Daoy (cell line): Measurements from ENCODE around the gene ZNF804B. TPM values are rescaled to one million over a fixed set of nuclear protein-coding genes. Genes with fewer than 3 reads are reported as not detected.

Experiments used
- DNase-seq: peaks from one replicate; pipeline ENCODE4 v3.0.0-alpha.2; 2015; ENCODE audit warnings: low read depth
- total RNA-seq: library from RNA; depleted of rRNA; stranded (reverse); fragments of >200 nt; shearing (Covaris generic); gene quantifications from 2 replicates; pipeline ENCODE4 v1.2.3, GENCODE V29; 2014; rRNA removed

ZNF804B gene
- total RNA-seq, 1 experiment from 2014 or later: not detected

DNA sequence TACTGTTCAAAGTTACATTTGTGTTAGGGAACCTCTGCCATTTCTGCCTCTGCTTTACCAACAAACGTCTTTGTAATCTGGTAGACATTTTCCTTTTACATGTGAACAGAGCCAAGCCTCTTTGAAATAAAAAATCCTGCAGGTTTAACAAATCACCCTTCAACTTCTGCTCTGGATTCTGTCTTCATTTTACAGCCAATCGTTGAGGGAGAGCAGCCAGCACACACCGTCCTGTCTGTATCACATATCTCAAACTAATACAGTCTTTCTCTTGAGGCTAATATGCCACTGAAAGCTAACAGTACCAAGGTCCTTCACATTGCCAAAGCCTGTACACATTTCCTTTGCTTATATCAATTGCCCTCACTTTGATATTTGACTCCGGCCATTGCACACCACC, 504.6 kb downstream of the ZNF804B start:
- DNase-seq: no peak

DNA sequence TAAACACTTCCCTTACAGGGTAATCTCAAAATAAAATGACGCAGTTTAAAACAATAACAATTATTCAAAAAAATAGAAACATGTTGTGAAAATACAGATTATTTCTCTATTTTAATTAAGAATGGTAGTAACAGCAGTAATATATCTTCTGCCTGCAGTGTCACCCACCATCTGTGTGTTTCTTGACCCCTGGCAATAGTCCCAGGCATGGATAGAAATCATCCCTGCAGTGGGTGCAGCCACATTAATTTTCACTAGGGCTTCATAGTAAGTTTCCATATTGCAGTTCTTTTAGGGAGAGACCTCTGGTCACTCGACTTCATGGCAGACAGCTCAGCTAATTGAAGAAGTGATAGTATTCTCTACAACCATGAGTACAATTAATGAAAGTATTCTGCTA, 506.1 kb downstream of the ZNF804B start:
- DNase-seq: no peak

DNA sequence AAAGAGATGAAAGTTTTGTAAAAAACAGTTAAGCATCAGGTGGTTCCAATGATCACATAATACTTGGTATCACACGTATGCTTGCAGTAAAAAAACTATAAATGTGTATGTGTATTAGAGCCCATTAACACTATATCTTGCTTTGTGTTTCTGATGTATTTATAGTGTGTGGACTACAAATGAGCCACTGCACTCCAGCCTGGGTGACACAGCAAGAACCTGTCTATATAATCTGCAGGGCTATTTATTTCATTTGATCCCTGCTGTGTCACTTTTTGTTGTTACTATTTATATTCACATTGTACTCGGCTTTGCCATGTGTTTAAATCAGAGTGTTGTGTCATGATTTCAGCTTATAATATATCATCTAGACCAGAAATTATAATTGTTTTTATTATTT, 523.8 kb downstream of the ZNF804B start:
- DNase-seq: no peak

DNA sequence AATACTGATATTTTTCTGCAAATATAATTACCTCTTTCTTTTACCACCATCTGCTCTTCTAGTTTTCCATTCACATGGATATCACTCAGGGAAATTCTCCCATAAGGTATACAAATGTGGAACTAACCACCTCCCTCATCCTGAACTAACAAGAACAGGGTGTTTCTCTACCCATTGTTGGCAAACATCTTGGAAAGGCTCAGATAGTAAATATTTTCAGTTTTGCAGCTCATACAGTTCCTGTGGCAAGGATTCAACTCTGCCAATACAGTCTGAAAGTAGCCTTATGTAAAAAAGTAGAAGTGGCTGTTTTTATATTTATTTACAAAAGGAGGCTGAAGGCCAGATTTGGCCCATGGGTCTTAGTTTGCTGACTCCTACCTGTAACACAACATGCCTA, 549.0 kb downstream of the ZNF804B start:
- no peak for DNase-seq

DNA sequence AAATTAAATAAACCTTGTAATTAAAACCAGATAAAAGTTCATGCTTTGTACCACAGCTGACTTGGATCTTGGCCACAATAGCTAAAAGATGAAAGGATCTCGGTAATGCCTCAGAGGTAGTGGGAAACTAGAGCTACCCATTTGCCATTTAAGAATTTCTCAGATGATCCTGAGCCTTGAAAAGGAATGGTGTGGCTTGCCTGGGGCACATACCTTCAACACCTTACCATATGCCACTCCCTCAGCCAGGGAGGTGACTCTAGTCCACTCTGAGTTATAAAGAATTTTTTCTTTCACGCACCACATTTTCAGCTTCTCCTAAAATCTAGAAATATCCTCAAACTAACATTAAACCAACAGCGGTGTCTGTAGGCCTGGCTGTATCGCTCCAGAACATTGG, 552.4 kb downstream of the ZNF804B start:
- no peak for DNase-seq

DNA sequence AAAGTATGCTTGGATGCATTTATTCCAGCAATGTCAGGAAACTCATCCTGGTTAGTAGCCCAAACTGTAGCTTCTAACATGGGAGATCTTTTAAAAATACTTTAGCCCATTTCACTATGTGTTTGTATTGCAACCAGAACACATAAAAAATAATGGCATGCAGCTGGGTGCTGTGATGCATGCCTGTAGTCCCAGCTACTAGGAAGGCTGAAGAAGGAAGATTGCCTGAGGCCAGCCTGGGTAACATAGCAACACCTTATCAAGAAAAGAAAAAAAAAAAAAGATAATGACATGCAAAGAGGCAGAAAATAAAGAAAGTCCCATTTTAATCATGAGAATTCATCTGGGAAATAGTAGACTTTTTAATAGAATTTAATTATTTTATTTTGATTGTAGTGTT, 553.1 kb downstream of the ZNF804B start:
- no peak for DNase-seq

DNA sequence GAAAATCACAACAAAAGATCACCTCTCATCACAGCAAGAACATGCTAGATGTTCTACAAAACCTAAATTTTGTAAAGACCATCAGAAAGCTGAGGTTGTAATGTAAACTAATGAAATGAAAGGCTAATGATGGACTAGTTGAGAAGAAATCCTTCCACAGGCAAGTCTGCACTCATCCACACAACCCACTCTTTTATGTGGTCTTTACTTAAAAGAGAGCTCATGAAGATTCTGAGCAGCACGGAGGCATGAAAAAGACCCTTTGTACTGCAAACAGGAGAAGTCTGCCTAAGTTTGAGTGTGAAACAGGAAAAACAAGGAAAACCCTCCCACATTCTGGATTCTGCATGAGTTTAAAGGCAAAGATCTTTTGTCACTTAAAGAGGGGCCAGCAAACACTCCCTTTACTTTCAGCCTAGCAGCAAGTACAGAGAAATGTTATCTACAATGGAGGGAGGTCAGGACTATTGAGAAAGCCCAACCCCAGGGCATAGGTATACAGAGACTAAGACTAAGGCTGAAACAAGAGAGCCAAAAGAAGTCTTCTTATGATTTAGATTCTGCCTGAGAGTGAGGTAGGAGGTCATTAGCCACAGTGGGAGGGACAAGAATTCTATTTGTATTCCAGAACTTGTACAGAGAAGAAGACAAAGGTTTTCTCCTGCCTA, 557.2 kb downstream of the ZNF804B start:
- no peak for DNase-seq

DNA sequence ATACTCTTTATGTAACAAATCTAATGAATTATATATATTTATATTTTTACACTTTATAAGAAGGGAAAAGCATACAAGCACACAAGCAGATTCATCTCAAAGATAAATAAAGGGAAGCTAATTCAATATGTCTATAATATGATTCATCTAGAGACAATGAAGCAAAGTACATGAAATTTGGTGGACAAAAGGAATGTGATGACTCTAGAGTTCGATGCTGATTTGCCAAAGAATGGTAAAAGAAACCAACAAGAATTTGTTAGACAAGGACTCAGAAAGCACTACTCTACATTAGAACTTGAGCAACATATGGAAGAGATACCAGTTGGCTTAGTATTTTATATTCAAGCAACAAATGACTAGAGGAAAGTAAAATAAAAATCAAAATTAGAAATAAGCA, 572.5 kb downstream of the ZNF804B start:
- DNase-seq: no peak

DNA sequence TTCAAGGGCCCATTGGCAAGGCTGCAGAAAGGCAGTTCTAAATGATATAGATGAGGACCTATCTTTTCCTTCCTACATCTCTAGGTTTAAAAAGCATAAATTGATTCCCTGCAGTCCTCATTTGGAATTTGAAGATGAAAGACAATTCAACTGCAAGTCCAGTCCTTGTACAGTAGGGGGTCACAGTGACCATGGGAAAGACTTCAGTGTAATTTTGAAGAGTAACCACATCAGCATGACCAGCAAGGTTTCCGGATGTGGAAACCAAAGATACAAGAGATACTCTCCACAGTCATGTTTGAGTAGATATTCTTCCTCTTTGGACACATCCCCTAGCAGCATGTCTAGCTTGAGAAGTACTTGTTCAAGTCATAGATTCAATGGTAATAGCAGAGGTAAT, 575.3 kb downstream of the ZNF804B start:
- no peak for DNase-seq

DNA sequence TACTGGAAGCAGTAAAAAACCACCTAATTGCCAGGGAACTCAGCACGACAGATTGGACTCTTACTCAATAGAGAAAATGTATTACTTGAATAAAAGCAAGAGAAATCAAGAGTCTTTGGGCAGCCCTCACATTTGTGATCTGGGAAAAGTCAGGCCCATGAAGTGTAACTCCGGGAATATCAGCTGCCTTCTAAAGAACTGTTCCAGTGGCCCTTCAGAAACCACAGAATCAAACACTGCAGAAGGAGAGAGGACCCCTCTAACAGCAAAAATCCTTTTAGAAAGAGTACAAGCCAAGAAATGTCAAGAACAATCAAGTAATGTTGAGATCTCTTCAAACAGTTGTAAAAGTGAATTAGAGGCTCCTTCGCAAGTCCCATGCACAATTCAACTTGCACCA, 576.0 kb downstream of the ZNF804B start:
- DNase-seq: no peak

DNA sequence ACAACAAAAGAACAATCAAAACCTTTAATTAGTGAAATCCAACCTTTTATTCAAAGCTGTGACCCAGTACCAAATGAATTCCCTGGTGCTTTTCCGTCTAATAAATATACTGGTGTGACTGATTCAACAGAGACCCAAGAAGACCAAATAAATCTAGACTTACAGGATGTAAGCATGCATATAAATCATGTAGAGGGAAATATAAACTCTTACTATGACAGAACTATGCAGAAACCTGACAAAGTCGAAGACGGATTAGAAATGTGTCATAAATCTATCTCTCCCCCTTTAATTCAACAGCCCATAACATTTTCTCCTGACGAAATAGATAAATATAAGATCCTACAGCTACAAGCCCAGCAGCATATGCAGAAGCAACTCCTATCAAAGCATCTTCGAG, 576.6 kb downstream of the ZNF804B start:
- DNase-seq: no peak

DNA sequence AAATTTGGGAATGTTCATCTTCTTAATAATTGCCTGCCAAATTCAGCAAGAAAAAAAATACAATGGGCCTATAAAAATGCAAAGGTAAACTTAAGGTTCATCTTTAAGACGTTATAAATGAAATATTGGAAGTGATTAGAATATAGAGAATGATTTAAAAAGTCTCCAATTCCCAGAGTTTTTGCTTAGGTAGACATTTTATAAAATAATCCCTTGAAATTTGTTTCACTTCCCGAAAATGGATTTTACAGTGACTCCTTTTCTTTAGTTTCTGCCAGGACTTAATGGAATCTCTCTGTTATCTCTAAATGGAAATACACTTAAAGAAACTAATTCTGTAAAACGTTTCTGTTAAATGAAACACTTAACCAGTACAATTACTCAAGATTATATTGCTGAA, 580.2 kb downstream of the ZNF804B start:
- DNase-seq: no peak

DNA sequence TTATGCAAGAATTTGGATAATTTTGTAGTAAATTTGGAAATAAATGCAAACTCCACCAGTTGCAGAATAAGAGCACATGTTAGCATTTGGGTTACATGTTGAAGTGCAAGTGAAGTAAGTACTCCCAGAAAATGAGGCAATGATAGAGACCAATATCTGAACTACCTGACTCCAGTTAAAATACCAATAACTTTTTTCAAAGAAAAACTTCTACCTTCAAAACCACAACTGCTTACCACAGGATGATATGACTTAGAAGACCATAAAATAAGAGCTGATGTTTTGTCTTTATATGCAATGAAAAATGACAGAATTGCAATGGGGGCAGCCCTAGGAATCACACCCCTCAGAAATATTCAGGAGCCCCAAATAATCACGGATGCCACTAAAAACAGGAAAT, 597.6 kb downstream of the ZNF804B start:
- DNase-seq: no peak

DNA sequence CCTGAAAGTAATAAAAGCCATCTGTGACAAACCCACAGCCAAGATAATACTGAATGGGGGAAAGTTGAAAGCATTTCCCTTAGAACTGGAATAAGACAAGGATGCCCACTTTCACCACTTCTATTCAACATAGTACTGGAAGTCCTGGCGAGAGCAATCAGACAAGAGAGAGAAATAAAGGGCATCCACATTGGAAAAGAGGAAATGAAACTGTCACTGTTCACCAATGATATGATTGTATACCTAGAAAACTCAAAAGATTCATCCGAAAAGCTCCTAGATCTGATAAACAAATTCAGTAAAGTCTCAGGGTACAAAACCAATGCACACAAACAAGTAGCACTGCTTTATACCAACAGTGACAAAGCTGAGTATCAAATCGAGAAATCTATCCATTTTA, 617.7 kb downstream of the ZNF804B start:
- no peak for DNase-seq

DNA sequence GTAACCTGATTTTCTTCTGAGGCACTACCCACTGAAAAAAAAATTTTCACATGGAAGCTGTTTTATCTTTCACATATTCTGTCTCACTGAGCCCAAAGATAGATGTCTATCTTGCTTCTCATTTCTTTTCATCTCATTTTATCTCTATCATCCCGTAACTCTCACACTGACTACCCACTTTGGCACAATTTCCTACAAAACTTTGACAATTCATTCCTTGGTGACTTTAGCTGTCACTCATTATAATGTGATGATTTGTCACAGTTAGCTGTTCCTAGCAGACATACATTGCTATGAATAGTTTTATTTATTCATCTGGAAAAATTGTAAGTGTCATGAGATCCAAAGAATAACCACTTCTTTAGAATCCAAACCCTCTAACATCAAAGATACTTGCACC, 625.9 kb downstream of the ZNF804B start:
- DNase-seq: no peak

Other genes starting within 250 kb of the ZNF804B start
- not detected in 2 replicates for gene TEX47, start 36.0 kb downstream of the ZNF804B start, total RNA-seq